Frontal cortex (tissue), 4 donors: ENCODE data around the gene GLYATL1. TPM values are rescaled to one million over a fixed set of nuclear protein-coding genes. Genes with fewer than 3 reads are reported as not detected.
"Not testable (repeated sequence)": the region's sequence is repeated elsewhere in the genome, so short reads cannot be mapped to it uniquely, and the experiment has no call there.

Source experiments
- DNase-seq, 2 donors: peaks; one replicate each; pipeline ENCODE4 v3.0.0; 2012; ENCODE audit warnings: low spot score in 2 of 2
- FAIRE-seq: peaks from 2 replicates; lab custom pipeline; 2012; peaks lifted over from hg19 to GRCh38; lab: Jason Lieb, UNC
- total RNA-seq: library from RNA; depleted of rRNA; stranded (reverse); fragments of >200 nt; gene quantifications from one replicate; pipeline ENCODE4 v1.2.3, GENCODE V29; 2014
- donor health status: control.
- donor health status: control.
- donor health status: control.

GLYATL1 gene
- total RNA-seq, 1 donor from 2014 or later = 0.82 TPM

- no peak for DNase-seq
- no peak for FAIRE-seq
Observed at GRCh38 chr11:58980159-58980843, 41.0 kb downstream of the GLYATL1 start.

GRCh38 chr11:58992489-58992888 is 53.2 kb downstream of the GLYATL1 start:
- FAIRE-seq = no peak
- no peak for DNase-seq

- DNase-seq (no peak), FAIRE-seq (no peak)
Observed at GRCh38 chr11:58994171-58994570, 54.9 kb downstream of the GLYATL1 start.

GRCh38 chr11:58998480-58999290 is 59.4 kb downstream of the GLYATL1 start:
- FAIRE-seq = no peak
- no peak for DNase-seq

- FAIRE-seq = no peak
Observed at GRCh38 chr11:58999291-58999680, 60.0 kb downstream of the GLYATL1 start.

GRCh38 chr11:59000003-59000402 is 60.7 kb downstream of the GLYATL1 start:
- DNase-seq (no peak), FAIRE-seq (no peak)

More at GRCh38 chr11:58999291-58999680, 60.0 kb downstream of the GLYATL1 start:
- DNase-seq = no peak

- DNase-seq, FAIRE-seq: not testable (repeated sequence)
Observed at GRCh38 chr11:59002006-59002405, 62.7 kb downstream of the GLYATL1 start.

Other genes starting within 250 kb of the GLYATL1 start
- gene GLYAT, start 207.5 kb upstream of the GLYATL1 start, total RNA-seq = not detected
- gene GLYATL2, start 94.8 kb upstream of the GLYATL1 start, total RNA-seq = 1.2 TPM
- gene GLYATL1B, start 146.8 kb downstream of the GLYATL1 start, total RNA-seq = not detected
- gene FAM111B, start 167.7 kb downstream of the GLYATL1 start, total RNA-seq = 2.9 TPM
- 7.3 TPM for gene FAM111A, start 203.4 kb downstream of the GLYATL1 start, total RNA-seq
- 42.0 TPM for gene DTX4, start 232.6 kb downstream of the GLYATL1 start, total RNA-seq